Skin of body (tissue), 2 donors: ENCODE results near the gene CPNE7. TPM values are rescaled to one million over a fixed set of nuclear protein-coding genes. Genes with fewer than 3 reads are reported as not detected.

Experiments
- DNase-seq: peaks from one replicate; lab custom pipeline; 2025; lab: John Stamatoyannopoulos, UW
- total RNA-seq: library from RNA; depleted of rRNA; stranded (reverse); fragments of >200 nt; gene quantifications from one replicate; pipeline ENCODE4 v1.2.3, GENCODE V29; 2014

CPNE7 gene
- 0.89 TPM for total RNA-seq

GRCh38 chr16:89575247-89576152, at the start of gene CPNE7:
TSS of gene CPNE7 (plus strand) at chr16:89575758. CDS start at chr16:89575898, 140 bp downstream.
- no peak for DNase-seq

GRCh38 chr16:89529097-89529496, 46.5 kb upstream of the CPNE7 start:
- DNase-seq, result no peak

GRCh38 chr16:89530401-89531381, 44.9 kb upstream of the CPNE7 start:
- DNase-seq, result no peak

GRCh38 chr16:89531821-89532526, 43.6 kb upstream of the CPNE7 start:
- no peak for DNase-seq

- no peak for DNase-seq
Observed at GRCh38 chr16:89534252-89534756, 41.3 kb upstream of the CPNE7 start.

GRCh38 chr16:89536371-89536770, 39.2 kb upstream of the CPNE7 start:
- DNase-seq, result no peak

- DNase-seq, result no peak
Observed at GRCh38 chr16:89536886-89537548, 38.5 kb upstream of the CPNE7 start.

GRCh38 chr16:89537549-89537925, 38.0 kb upstream of the CPNE7 start:
- DNase-seq, result no peak

GRCh38 chr16:89538286-89538685, 37.3 kb upstream of the CPNE7 start:
- DNase-seq, result no peak

GRCh38 chr16:89540557-89540956, 35.0 kb upstream of the CPNE7 start:
- no peak for DNase-seq

- DNase-seq, result no peak
Observed at GRCh38 chr16:89541792-89542191, 33.8 kb upstream of the CPNE7 start.

- DNase-seq, result no peak
Observed at GRCh38 chr16:89544113-89544512, 31.4 kb upstream of the CPNE7 start.

- DNase-seq, result no peak
Observed at GRCh38 chr16:89544713-89545043, 30.9 kb upstream of the CPNE7 start.

- DNase-seq, result no peak
Observed at GRCh38 chr16:89545044-89545830, 30.3 kb upstream of the CPNE7 start.

GRCh38 chr16:89545831-89546574, 29.6 kb upstream of the CPNE7 start:
- DNase-seq, result no peak

- no peak for DNase-seq
Observed at GRCh38 chr16:89546781-89547180, 28.8 kb upstream of the CPNE7 start.

GRCh38 chr16:89547291-89547690, 28.3 kb upstream of the CPNE7 start:
- no peak for DNase-seq

GRCh38 chr16:89547860-89548259, 27.7 kb upstream of the CPNE7 start:
- DNase-seq, result no peak

- no peak for DNase-seq
Observed at GRCh38 chr16:89548344-89549006, 27.1 kb upstream of the CPNE7 start.
